Bronchial epithelial cell (primary cell): ENCODE results near the gene ACOT2. TPM values are rescaled to one million over a fixed set of nuclear protein-coding genes. Genes with fewer than 3 reads are reported as not detected.
A peak's percentile ranks its signal among the peaks of the same experiment; 100 is the strongest.
"Not testable (repeated sequence)": the region's sequence is repeated elsewhere in the genome, so short reads cannot be mapped to it uniquely, and the experiment has no call there.

Experiments
- DNase-seq: peaks from one replicate; pipeline ENCODE4 v3.0.0-alpha.2; 2010; ENCODE audit warnings: low read depth
- FAIRE-seq: peaks from 2 replicates; lab custom pipeline; 2011; peaks lifted over from hg19 to GRCh38; lab: Jason Lieb, UNC
- H3K27me3 ChIP-seq: 2 replicates; pipeline ENCODE4 v1.5.1; 2011; ENCODE audit warnings: low read length; ENCODE audit not compliant: control insufficient read depth, insufficient read depth
- H3K36me3 ChIP-seq: 2 replicates; pipeline ENCODE4 v1.5.1; 2011; ENCODE audit warnings: low read length; ENCODE audit not compliant: control insufficient read depth, insufficient read depth
- H3K4me3 ChIP-seq: 2 replicates; pipeline ENCODE4 v1.5.1; 2011; ENCODE audit warnings: mild to moderate bottlenecking, low read depth, low read length, control low read depth
- total RNA-seq: library from RNA; depleted of rRNA; stranded (reverse); fragments of >200 nt; gene quantifications from 2 replicates; pipeline ENCODE4 v1.2.1, GENCODE V29; 2014
- TF ChIP-seq, protein P1 (sequence below): IDR thresholded peaks from 2 replicates; pipeline ENCODE4 v1.5.1; 2011; ENCODE audit warnings: mild to moderate bottlenecking, moderate library complexity, low read length, control low read depth, inconsistent platforms; ENCODE audit not compliant: insufficient read depth, severe bottlenecking

The ACOT2 gene, protein sequence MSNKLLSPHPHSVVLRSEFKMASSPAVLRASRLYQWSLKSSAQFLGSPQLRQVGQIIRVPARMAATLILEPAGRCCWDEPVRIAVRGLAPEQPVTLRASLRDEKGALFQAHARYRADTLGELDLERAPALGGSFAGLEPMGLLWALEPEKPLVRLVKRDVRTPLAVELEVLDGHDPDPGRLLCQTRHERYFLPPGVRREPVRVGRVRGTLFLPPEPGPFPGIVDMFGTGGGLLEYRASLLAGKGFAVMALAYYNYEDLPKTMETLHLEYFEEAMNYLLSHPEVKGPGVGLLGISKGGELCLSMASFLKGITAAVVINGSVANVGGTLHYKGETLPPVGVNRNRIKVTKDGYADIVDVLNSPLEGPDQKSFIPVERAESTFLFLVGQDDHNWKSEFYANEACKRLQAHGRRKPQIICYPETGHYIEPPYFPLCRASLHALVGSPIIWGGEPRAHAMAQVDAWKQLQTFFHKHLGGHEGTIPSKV
- total RNA-seq: 6.8 and 9.7 TPM in 2 replicates

- peak within 1 kb of the TSS; percentile 49 for H3K4me3 ChIP-seq
- TF ChIP-seq, protein P1, sequence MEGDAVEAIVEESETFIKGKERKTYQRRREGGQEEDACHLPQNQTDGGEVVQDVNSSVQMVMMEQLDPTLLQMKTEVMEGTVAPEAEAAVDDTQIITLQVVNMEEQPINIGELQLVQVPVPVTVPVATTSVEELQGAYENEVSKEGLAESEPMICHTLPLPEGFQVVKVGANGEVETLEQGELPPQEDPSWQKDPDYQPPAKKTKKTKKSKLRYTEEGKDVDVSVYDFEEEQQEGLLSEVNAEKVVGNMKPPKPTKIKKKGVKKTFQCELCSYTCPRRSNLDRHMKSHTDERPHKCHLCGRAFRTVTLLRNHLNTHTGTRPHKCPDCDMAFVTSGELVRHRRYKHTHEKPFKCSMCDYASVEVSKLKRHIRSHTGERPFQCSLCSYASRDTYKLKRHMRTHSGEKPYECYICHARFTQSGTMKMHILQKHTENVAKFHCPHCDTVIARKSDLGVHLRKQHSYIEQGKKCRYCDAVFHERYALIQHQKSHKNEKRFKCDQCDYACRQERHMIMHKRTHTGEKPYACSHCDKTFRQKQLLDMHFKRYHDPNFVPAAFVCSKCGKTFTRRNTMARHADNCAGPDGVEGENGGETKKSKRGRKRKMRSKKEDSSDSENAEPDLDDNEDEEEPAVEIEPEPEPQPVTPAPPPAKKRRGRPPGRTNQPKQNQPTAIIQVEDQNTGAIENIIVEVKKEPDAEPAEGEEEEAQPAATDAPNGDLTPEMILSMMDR: peak; percentile 1
- not testable (repeated sequence) for H3K36me3 ChIP-seq, FAIRE-seq, H3K27me3 ChIP-seq
- DNase-seq: peak; percentile 68
Measured at GRCh38 chr14:73569185-73569958, at the start of gene ACOT2. Gene ACOT2 (plus strand): TSS chr14:73569213. CDS start chr14:73569241, 28 bp downstream.

GRCh38 chr14:73521229-73521628 lies 47.8 kb upstream of the ACOT2 start:
- FAIRE-seq (no peak), DNase-seq (no peak)
- H3K27me3 ChIP-seq: no peaks in the 10 kb centered on the region
- no peak overlapping the region for H3K4me3 ChIP-seq
- TF ChIP-seq, protein P1: no peak
- H3K36me3 ChIP-seq: no peaks in the 10 kb centered on the region

DNA sequence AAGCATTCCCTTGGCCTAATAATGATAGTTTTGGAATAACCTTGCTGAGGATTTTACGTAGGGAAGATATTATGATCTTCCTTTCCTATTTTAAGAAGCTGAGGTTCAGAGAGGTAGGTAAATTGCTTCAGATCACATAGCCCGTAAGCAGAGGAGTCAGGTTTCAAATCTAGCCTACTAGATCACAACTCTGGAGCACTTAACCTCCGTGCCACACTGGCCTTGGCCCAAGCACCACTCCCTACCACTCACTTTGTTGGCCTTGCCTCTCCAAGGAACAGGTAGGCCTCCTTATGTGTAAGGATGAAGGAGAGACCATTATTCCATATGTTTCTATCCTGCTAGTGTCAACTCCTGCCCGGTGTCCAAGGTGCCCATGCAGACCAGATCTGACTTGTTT lies 44.5 kb upstream of the ACOT2 start:
- Histone ChIP-seq H3K4me3 (no peak overlapping the region), H3K27me3 (no peaks in the 10 kb centered on the region), H3K36me3 (no peaks in the 10 kb centered on the region)
- TF ChIP-seq, protein P1: no peak
- FAIRE-seq: no peak
- no peak for DNase-seq

DNA sequence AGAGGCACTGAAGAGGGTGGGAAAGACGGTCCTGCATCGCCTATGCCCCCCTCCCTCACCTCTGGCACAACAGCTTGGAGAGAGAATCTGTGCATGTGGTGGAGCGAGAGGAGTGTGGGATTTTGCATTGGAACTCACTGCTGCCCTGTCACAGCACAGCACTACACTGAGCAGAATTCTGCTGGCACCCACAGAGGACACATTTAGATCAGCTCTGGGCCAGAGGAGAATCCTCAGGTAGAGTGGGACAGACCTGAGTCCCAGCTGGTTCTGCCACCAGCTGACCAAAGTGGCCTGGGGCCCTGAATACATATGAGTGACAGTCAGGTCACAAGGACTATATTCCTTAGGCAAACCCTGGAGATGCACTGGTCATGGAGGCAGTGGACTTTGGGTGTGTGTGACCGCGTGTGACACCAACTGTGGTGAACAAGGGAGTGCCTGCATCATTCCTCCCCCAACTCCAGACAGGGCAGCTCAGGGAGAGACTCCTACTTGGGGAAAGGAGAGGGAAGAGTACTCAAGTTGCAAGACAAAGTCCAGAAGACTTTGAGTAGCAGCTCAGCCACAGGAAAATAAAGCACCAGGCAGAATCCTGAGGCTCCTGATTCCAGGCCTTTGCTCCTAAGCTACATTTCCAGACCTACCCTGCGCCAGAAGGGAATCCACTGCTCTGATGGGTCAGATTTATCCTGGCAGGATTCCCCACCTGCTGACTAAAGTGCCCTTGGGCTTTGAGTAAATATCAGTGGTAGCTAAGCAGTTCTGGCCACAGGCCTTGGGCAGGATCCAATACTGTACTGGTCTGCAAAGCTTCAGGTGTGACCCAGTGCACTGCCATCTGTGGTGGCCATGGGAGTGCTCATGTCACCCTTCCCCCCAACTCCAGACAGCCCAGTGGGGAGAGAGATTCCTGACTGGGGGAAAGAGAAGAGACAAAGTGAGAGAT lies 42.7 kb upstream of the ACOT2 start:
- Histone ChIP-seq H3K27me3 (no peaks in the 10 kb centered on the region), H3K36me3 (no peaks in the 10 kb centered on the region), H3K4me3 (no peak overlapping the region)
- TF ChIP-seq, protein P1: no peak
- peak; percentile 52 for DNase-seq
- FAIRE-seq: no peak

GRCh38 chr14:73529356-73529755 lies 39.7 kb upstream of the ACOT2 start:
- FAIRE-seq, H3K36me3 ChIP-seq, H3K4me3 ChIP-seq, H3K27me3 ChIP-seq, DNase-seq: not testable (repeated sequence)

DNA sequence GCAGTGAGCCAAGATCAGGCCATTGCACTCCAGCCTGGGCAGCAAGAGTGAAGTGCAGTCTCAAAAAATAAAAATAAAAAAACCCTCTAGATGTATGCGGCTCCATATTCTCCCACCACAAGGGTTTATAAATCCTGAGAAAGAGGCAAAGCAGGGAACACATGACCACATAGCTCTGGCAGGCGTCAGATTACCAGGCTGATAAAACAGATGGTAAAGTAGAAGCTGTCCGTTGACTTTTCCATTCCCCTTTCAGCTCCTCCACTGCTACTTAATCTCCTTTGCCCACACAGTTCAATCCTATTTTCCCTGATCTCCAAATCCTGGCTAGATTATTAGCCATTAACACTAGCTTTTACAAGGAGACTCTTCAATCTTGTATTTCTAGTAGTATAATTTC lies 37.0 kb upstream of the ACOT2 start:
- not testable (repeated sequence) for H3K4me3 ChIP-seq, FAIRE-seq, DNase-seq, H3K27me3 ChIP-seq, H3K36me3 ChIP-seq

- H3K36me3 ChIP-seq, FAIRE-seq, H3K27me3 ChIP-seq: not testable (repeated sequence)
- DNase-seq: peak; percentile 58
- peak overlapping the region; percentile 43 for H3K4me3 ChIP-seq
Measured at GRCh38 chr14:73537244-73538045, 31.6 kb upstream of the ACOT2 start.
